Endothelial cell of umbilical vein (primary cell): ENCODE results near the gene MRPS34.

ENCODE experiments used
- CTCF ChIP-seq, 2 donors: IDR thresholded peaks; 1 replicate in 1 of 2; 2 replicates in 1 of 2; pipeline ENCODE4 v1.5.1; 2011; ENCODE audit warnings: low read length in 2 of 2, mild to moderate bottlenecking in 2 of 2, moderate library complexity in 2 of 2, control low read depth in 1 of 2, inconsistent platforms in 1 of 2, low read depth in 1 of 2; ENCODE audit not compliant: insufficient read depth in 1 of 2; ENCODE audit errors: extremely low read depth in 1 of 2
- EZH2 ChIP-seq: IDR thresholded peaks from 2 replicates; pipeline ENCODE4 v1.6.1; 2012; ENCODE audit warnings: borderline replicate concordance, low read depth, mild to moderate bottlenecking, moderate library complexity, low read length, inconsistent platforms; ENCODE audit not compliant: severe bottlenecking
- FOS ChIP-seq: IDR thresholded peaks from 2 replicates; pipeline ENCODE4 v1.6.1; 2011; ENCODE audit warnings: mild to moderate bottlenecking, low read length, moderate library complexity, borderline replicate concordance; ENCODE audit not compliant: insufficient read depth
- GATA2 ChIP-seq: IDR thresholded peaks from 2 replicates; pipeline ENCODE4 v1.7.0; 2011; ENCODE audit warnings: low read depth, mild to moderate bottlenecking, moderate library complexity, mixed read lengths, low read length; ENCODE audit not compliant: insufficient read length, insufficient read depth
- JUN ChIP-seq: IDR thresholded peaks from 2 replicates; pipeline ENCODE4 v1.6.1; 2011; ENCODE audit warnings: borderline replicate concordance, low read depth; ENCODE audit not compliant: insufficient read length, insufficient read depth
- MYC ChIP-seq: IDR thresholded peaks from one replicate; pipeline ENCODE4 v1.6.1; 2011; ENCODE audit warnings: mild to moderate bottlenecking, low read depth, low read length
- POLR2A ChIP-seq: IDR thresholded peaks from 2 replicates; pipeline ENCODE4 v1.6.1; 2012; ENCODE audit warnings: low read depth, mild to moderate bottlenecking, control low read depth, low read length
- POLR2AphosphoS5 ChIP-seq: IDR thresholded peaks from 2 replicates; pipeline ENCODE4 v1.6.1; 2012; ENCODE audit warnings: low read depth, mild to moderate bottlenecking, control low read depth, low read length, moderate library complexity; ENCODE audit not compliant: insufficient read depth
- TF ChIP-seq, protein P1 (sequence below): IDR thresholded peaks from 2 replicates; pipeline ENCODE4 v1.6.1; 2011; ENCODE audit not compliant: insufficient read depth, insufficient read length

DNA sequence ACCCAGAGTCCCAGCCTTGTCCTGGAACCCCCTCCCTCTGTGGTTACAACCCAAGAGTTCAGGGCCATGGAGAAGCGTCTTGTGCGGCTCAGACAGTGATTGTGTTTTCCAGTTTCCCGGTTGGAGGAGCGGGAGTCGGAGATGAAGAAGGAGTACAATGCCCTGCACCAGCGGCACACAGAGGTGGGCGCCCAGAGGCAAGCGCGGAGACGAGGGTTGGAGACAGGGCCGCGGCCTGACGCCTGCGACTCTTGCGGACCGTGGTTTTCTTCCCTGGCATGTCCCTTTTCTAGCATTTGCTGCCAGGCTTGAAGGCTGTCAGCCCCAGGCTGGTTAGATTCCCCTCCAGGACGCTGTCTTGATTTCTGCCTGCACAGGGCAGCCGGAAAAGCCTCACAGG is 43.9 kb downstream of the MRPS34 start:
- TF ChIP-seq CTCF (IDR thresholded peaks at IDR 0.05; ENCODE audit: extremely low read depth in 1 of 2, insufficient read depth in 1 of 2, low read depth in 1 of 2, low read length in 2 of 2) (no peak), POLR2A (no peak), JUN (no peak), POLR2AphosphoS5 (no peak), EZH2 (no peak), FOS (no peak), GATA2 (no peak), MYC (no peak)
- TF ChIP-seq, protein P1, sequence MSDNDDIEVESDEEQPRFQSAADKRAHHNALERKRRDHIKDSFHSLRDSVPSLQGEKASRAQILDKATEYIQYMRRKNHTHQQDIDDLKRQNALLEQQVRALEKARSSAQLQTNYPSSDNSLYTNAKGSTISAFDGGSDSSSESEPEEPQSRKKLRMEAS, result no peak
